ENCODE results near the gene MRPS24.
"Not testable (repeated sequence)": the region's sequence is repeated elsewhere in the genome, so short reads cannot be mapped to it uniquely, and the experiment has no call there.

The MRPS24 gene

GRCh38 chr7:43838201-43838658 is 31.1 kb downstream of the MRPS24 start:
- no peak for DNase-seq (ENCODE audit: low read depth)

GRCh38 chr7:43834463-43835251 is 34.7 kb downstream of the MRPS24 start:
- no peak for DNase-seq (ENCODE audit: low read depth)

- not testable (repeated sequence) for DNase-seq (ENCODE audit: low read depth)
Measured at GRCh38 chr7:43830917-43831316, 38.4 kb downstream of the MRPS24 start.

GRCh38 chr7:43825391-43825808 is 43.9 kb downstream of the MRPS24 start:
- no peak for DNase-seq (ENCODE audit: low read depth)

GRCh38 chr7:43824963-43825362 is 44.4 kb downstream of the MRPS24 start:
- no peak for DNase-seq (ENCODE audit: low read depth)

GRCh38 chr7:43824513-43824912 is 44.8 kb downstream of the MRPS24 start:
- DNase-seq (ENCODE audit: low read depth): not testable (repeated sequence)

- DNase-seq (ENCODE audit: low read depth): no peak
Measured at GRCh38 chr7:43823941-43824340, 45.4 kb downstream of the MRPS24 start.

- not testable (repeated sequence) for DNase-seq (ENCODE audit: low read depth)
Measured at GRCh38 chr7:43823425-43823824, 45.9 kb downstream of the MRPS24 start.

Data from GM04504 (cell line).